ENCODE measurements around the gene CCDC102B.

CCDC102B gene

GRCh38 chr18:69031571-69031970, 233.7 kb downstream of the CCDC102B start:
- TF ChIP-seq FOXP2 (optimal IDR thresholded peaks at IDR 0.05; ENCODE audit: borderline replicate concordance, extremely low read depth, extremely low read length, insufficient read depth) (no peak), TAF1 (IDR thresholded peaks at IDR 0.05; ENCODE audit: borderline replicate concordance, insufficient read depth, low read length) (no peak), SIN3A (IDR thresholded peaks at IDR 0.05; ENCODE audit: borderline replicate concordance, insufficient read depth, low read length) (no peak), REST (IDR thresholded peaks at IDR 0.05; ENCODE audit: insufficient read depth in 1 of 2, low read depth in 2 of 2, low read length in 2 of 2) (no peak), POLR2AphosphoS5 (IDR thresholded peaks at IDR 0.05; ENCODE audit: low read depth, low read length) (no peak)

GRCh38 chr18:69032009-69032408, 234.1 kb downstream of the CCDC102B start:
- TF ChIP-seq TAF1 (IDR thresholded peaks at IDR 0.05; ENCODE audit: borderline replicate concordance, insufficient read depth, low read length) (no peak), POLR2AphosphoS5 (IDR thresholded peaks at IDR 0.05; ENCODE audit: low read depth, low read length) (no peak), REST (IDR thresholded peaks at IDR 0.05; ENCODE audit: insufficient read depth in 1 of 2, low read depth in 2 of 2, low read length in 2 of 2) (no peak), FOXP2 (optimal IDR thresholded peaks at IDR 0.05; ENCODE audit: borderline replicate concordance, extremely low read depth, extremely low read length, insufficient read depth) (no peak), SIN3A (IDR thresholded peaks at IDR 0.05; ENCODE audit: borderline replicate concordance, insufficient read depth, low read length) (no peak)

GRCh38 chr18:69035756-69036155, 237.9 kb downstream of the CCDC102B start:
- no peak for TF ChIP-seq SIN3A (IDR thresholded peaks at IDR 0.05; ENCODE audit: borderline replicate concordance, insufficient read depth, low read length)
- TF ChIP-seq FOXP2 (optimal IDR thresholded peaks at IDR 0.05; ENCODE audit: borderline replicate concordance, extremely low read depth, extremely low read length, insufficient read depth): no peak
- TF ChIP-seq REST (IDR thresholded peaks at IDR 0.05; ENCODE audit: insufficient read depth in 1 of 2, low read depth in 2 of 2, low read length in 2 of 2): no peak
- TF ChIP-seq POLR2AphosphoS5 (IDR thresholded peaks at IDR 0.05; ENCODE audit: low read depth, low read length): no peak
- TF ChIP-seq TAF1 (IDR thresholded peaks at IDR 0.05; ENCODE audit: borderline replicate concordance, insufficient read depth, low read length): no peak

- TF ChIP-seq SIN3A (IDR thresholded peaks at IDR 0.05; ENCODE audit: borderline replicate concordance, insufficient read depth, low read length) (no peak), REST (IDR thresholded peaks at IDR 0.05; ENCODE audit: insufficient read depth in 1 of 2, low read depth in 2 of 2, low read length in 2 of 2) (no peak), TAF1 (IDR thresholded peaks at IDR 0.05; ENCODE audit: borderline replicate concordance, insufficient read depth, low read length) (no peak), FOXP2 (optimal IDR thresholded peaks at IDR 0.05; ENCODE audit: borderline replicate concordance, extremely low read depth, extremely low read length, insufficient read depth) (no peak), POLR2AphosphoS5 (IDR thresholded peaks at IDR 0.05; ENCODE audit: low read depth, low read length) (no peak)
Measured at GRCh38 chr18:69044215-69044614, 246.3 kb downstream of the CCDC102B start.

GRCh38 chr18:69064063-69064462, 266.2 kb downstream of the CCDC102B start:
- TF ChIP-seq POLR2AphosphoS5 (IDR thresholded peaks at IDR 0.05; ENCODE audit: low read depth, low read length): no peak

Measured in PFSK-1 (cell line).